ENCODE data around the gene LDLRAD4. TPM values are rescaled to one million over a fixed set of nuclear protein-coding genes. Genes with fewer than 3 reads are reported as not detected.
A peak's percentile ranks its signal among the peaks of the same experiment; 100 is the strongest.

The LDLRAD4 gene
- polyA plus RNA-seq, 4 donors, result 2.7 to 17.6 (median 7.0) TPM

GRCh38 chr18:13206301-13206700 is 12.3 kb upstream of the LDLRAD4 start:
- DNase-seq (no peak), FAIRE-seq (no peak)
- H3K9me3 ChIP-seq (ENCODE audit: control insufficient read depth in 2 of 2, insufficient read depth in 1 of 2, low read depth in 1 of 2, low read length in 1 of 2), result no peaks in the 10 kb centered on the region
- H3K36me3 ChIP-seq (ENCODE audit: control insufficient read depth in 3 of 3, insufficient read depth in 2 of 3, low read depth in 1 of 3, low read length in 3 of 3), result no peaks in the 10 kb centered on the region
- no peak overlapping the region for H3K27ac ChIP-seq (ENCODE audit: low read depth in 1 of 3, low read length in 2 of 3)
- WGBS, 3 donors, result 83 to 96% (median 93%) methylated on average over 6 of the region's 6 CpGs
- peaks cover 0 to 5% (median 0%) of the 10 kb centered on the region in 3 donors for H3K27me3 ChIP-seq (ENCODE audit: control insufficient read depth in 3 of 3, insufficient read depth in 3 of 3, low read length in 3 of 3)
- H3K4me3 ChIP-seq (ENCODE audit: low read depth in 1 of 3, low read length in 3 of 3), result no peak overlapping the region
- H3K4me1 ChIP-seq (ENCODE audit: control insufficient read depth in 3 of 3, insufficient read depth in 2 of 3, low read depth in 1 of 3, low read length in 2 of 3), result no peaks in the 10 kb centered on the region

GRCh38 chr18:13207294-13207693 is 11.3 kb upstream of the LDLRAD4 start:
- 80 to 86% (median 80%) methylated on average over 6 of the region's 6 CpGs for WGBS, 3 donors
- no peak overlapping the region for H3K27ac ChIP-seq (ENCODE audit: low read depth in 1 of 3, low read length in 2 of 3)
- no peaks in the 10 kb centered on the region for H3K9me3 ChIP-seq (ENCODE audit: control insufficient read depth in 2 of 2, insufficient read depth in 1 of 2, low read depth in 1 of 2, low read length in 1 of 2)
- peaks cover 0 to 5% (median 0%) of the 10 kb centered on the region in 3 donors for H3K27me3 ChIP-seq (ENCODE audit: control insufficient read depth in 3 of 3, insufficient read depth in 3 of 3, low read length in 3 of 3)
- DNase-seq (no peak), FAIRE-seq (no peak)
- no peaks in the 10 kb centered on the region for H3K36me3 ChIP-seq (ENCODE audit: control insufficient read depth in 3 of 3, insufficient read depth in 2 of 3, low read depth in 1 of 3, low read length in 3 of 3)
- H3K4me1 ChIP-seq (ENCODE audit: control insufficient read depth in 3 of 3, insufficient read depth in 2 of 3, low read depth in 1 of 3, low read length in 2 of 3), result no peaks in the 10 kb centered on the region
- H3K4me3 ChIP-seq (ENCODE audit: low read depth in 1 of 3, low read length in 3 of 3), result no peak overlapping the region

- H3K36me3 ChIP-seq (ENCODE audit: control insufficient read depth in 3 of 3, insufficient read depth in 2 of 3, low read depth in 1 of 3, low read length in 3 of 3), result no peaks in the 10 kb centered on the region
- H3K4me1 ChIP-seq (ENCODE audit: control insufficient read depth in 3 of 3, insufficient read depth in 2 of 3, low read depth in 1 of 3, low read length in 2 of 3), result peaks cover 0 to 4% (median 0%) of the 10 kb centered on the region in 3 donors
- H3K4me3 ChIP-seq (ENCODE audit: low read depth in 1 of 3, low read length in 3 of 3), result no peak overlapping the region
- no peak for FAIRE-seq
- no peak for DNase-seq
- 60 to 78% (median 76%) methylated on average over 7 of the region's 7 CpGs for whole genome bisulfite sequencing, 3 donors
- no peak overlapping the region for H3K27ac ChIP-seq (ENCODE audit: low read depth in 1 of 3, low read length in 2 of 3)
- H3K27me3 ChIP-seq (ENCODE audit: control insufficient read depth in 3 of 3, insufficient read depth in 3 of 3, low read length in 3 of 3), result peaks cover 0 to 3% (median under 1%) of the 10 kb centered on the region in 3 donors
- H3K9me3 ChIP-seq (ENCODE audit: control insufficient read depth in 2 of 2, insufficient read depth in 1 of 2, low read depth in 1 of 2, low read length in 1 of 2), result no peaks in the 10 kb centered on the region
These were observed 7.0 kb upstream of the LDLRAD4 start for GRCh38 chr18:13211534-13211933.

- FAIRE-seq (no peak), DNase-seq (no peak)
- H3K9me3 ChIP-seq (ENCODE audit: control insufficient read depth in 2 of 2, insufficient read depth in 1 of 2, low read depth in 1 of 2, low read length in 1 of 2), result no peaks in the 10 kb centered on the region
- no peaks in the 10 kb centered on the region for H3K36me3 ChIP-seq (ENCODE audit: control insufficient read depth in 3 of 3, insufficient read depth in 2 of 3, low read depth in 1 of 3, low read length in 3 of 3)
- H3K27me3 ChIP-seq (ENCODE audit: control insufficient read depth in 3 of 3, insufficient read depth in 3 of 3, low read length in 3 of 3), result peaks cover 0 to 5% (median 0%) of the 10 kb centered on the region in 3 donors
- peaks cover 0 to 7% (median 3%) of the 10 kb centered on the region in 3 donors for H3K4me1 ChIP-seq (ENCODE audit: control insufficient read depth in 3 of 3, insufficient read depth in 2 of 3, low read depth in 1 of 3, low read length in 2 of 3)
- H3K27ac ChIP-seq (ENCODE audit: low read depth in 1 of 3, low read length in 2 of 3), result no peak overlapping the region
- WGBS, 3 donors, result 84 to 86% (median 86%) methylated on average over 18 of the region's 18 CpGs
- H3K4me3 ChIP-seq (ENCODE audit: low read depth in 1 of 3, low read length in 3 of 3), result no peak overlapping the region
These were observed 5.3 kb upstream of the LDLRAD4 start for GRCh38 chr18:13213036-13213795.

- Histone ChIP-seq H3K4me3 (ENCODE audit: low read depth in 1 of 3, low read length in 3 of 3) (no peak overlapping the region), H3K4me1 (ENCODE audit: control insufficient read depth in 3 of 3, insufficient read depth in 2 of 3, low read depth in 1 of 3, low read length in 2 of 3) (peaks cover 0 to 7% (median 3%) of the 10 kb centered on the region in 3 donors), H3K36me3 (ENCODE audit: control insufficient read depth in 3 of 3, insufficient read depth in 2 of 3, low read depth in 1 of 3, low read length in 3 of 3) (no peaks in the 10 kb centered on the region), H3K9me3 (ENCODE audit: control insufficient read depth in 2 of 2, insufficient read depth in 1 of 2, low read depth in 1 of 2, low read length in 1 of 2) (no peaks in the 10 kb centered on the region), H3K27me3 (ENCODE audit: control insufficient read depth in 3 of 3, insufficient read depth in 3 of 3, low read length in 3 of 3) (peaks cover 0 to 15% (median 0%) of the 10 kb centered on the region in 3 donors), H3K27ac (ENCODE audit: low read depth in 1 of 3, low read length in 2 of 3) (no peak overlapping the region)
- DNase-seq (no peak), FAIRE-seq (no peak)
- 57 to 86% (median 76%) methylated on average over 1 of the region's 1 CpG for WGBS, 3 donors
These were observed 4.0 kb upstream of the LDLRAD4 start for GRCh38 chr18:13214609-13215008.

GRCh38 chr18:13216092-13216582 is 2.4 kb upstream of the LDLRAD4 start:
- Histone ChIP-seq H3K9me3 (ENCODE audit: control insufficient read depth in 2 of 2, insufficient read depth in 1 of 2, low read depth in 1 of 2, low read length in 1 of 2) (no peaks in the 10 kb centered on the region), H3K27me3 (ENCODE audit: control insufficient read depth in 3 of 3, insufficient read depth in 3 of 3, low read length in 3 of 3) (peaks cover 0 to 24% (median 0%) of the 10 kb centered on the region in 3 donors), H3K36me3 (ENCODE audit: control insufficient read depth in 3 of 3, insufficient read depth in 2 of 3, low read depth in 1 of 3, low read length in 3 of 3) (no peaks in the 10 kb centered on the region), H3K27ac (ENCODE audit: low read depth in 1 of 3, low read length in 2 of 3) (peak overlapping the region in 1 of 3 donors; percentile 4), H3K4me1 (ENCODE audit: control insufficient read depth in 3 of 3, insufficient read depth in 2 of 3, low read depth in 1 of 3, low read length in 2 of 3) (peaks cover 3 to 10% (median 7%) of the 10 kb centered on the region in 3 donors), H3K4me3 (ENCODE audit: low read depth in 1 of 3, low read length in 3 of 3) (no peak overlapping the region)
- FAIRE-seq (peak; percentile 30), DNase-seq (peak; percentile 79 to 97)
- WGBS, 3 donors, result 2 to 10% (median 6%) methylated on average over 8 of the region's 8 CpGs

GRCh38 chr18:13216711-13217465 is 1.7 kb upstream of the LDLRAD4 start:
- peak overlapping the region; percentile 25 to 91 (median 66) for H3K4me3 ChIP-seq (ENCODE audit: low read depth in 1 of 3, low read length in 3 of 3)
- H3K9me3 ChIP-seq (ENCODE audit: control insufficient read depth in 2 of 2, insufficient read depth in 1 of 2, low read depth in 1 of 2, low read length in 1 of 2), result no peaks in the 10 kb centered on the region
- no peak for FAIRE-seq
- H3K4me1 ChIP-seq (ENCODE audit: control insufficient read depth in 3 of 3, insufficient read depth in 2 of 3, low read depth in 1 of 3, low read length in 2 of 3), result peaks cover 3 to 10% (median 9%) of the 10 kb centered on the region in 3 donors
- 1 to 2% (median 2%) methylated on average over 47 to 59 of the region's 59 CpGs for WGBS, 3 donors
- H3K36me3 ChIP-seq (ENCODE audit: control insufficient read depth in 3 of 3, insufficient read depth in 2 of 3, low read depth in 1 of 3, low read length in 3 of 3), result no peaks in the 10 kb centered on the region
- peak; percentile 40 to 62 for DNase-seq
- peaks cover 0 to 24% (median 0%) of the 10 kb centered on the region in 3 donors for H3K27me3 ChIP-seq (ENCODE audit: control insufficient read depth in 3 of 3, insufficient read depth in 3 of 3, low read length in 3 of 3)
- H3K27ac ChIP-seq (ENCODE audit: low read depth in 1 of 3, low read length in 2 of 3), result peak overlapping the region in 2 of 3 donors; percentile 45 to 67

GRCh38 chr18:13217466-13217961 is 1.0 kb upstream of the LDLRAD4 start:
- Histone ChIP-seq H3K27me3 (ENCODE audit: control insufficient read depth in 3 of 3, insufficient read depth in 3 of 3, low read length in 3 of 3) (peaks cover 0 to 24% (median 0%) of the 10 kb centered on the region in 3 donors), H3K4me1 (ENCODE audit: control insufficient read depth in 3 of 3, insufficient read depth in 2 of 3, low read depth in 1 of 3, low read length in 2 of 3) (peaks cover 3 to 10% (median 10%) of the 10 kb centered on the region in 3 donors), H3K9me3 (ENCODE audit: control insufficient read depth in 2 of 2, insufficient read depth in 1 of 2, low read depth in 1 of 2, low read length in 1 of 2) (no peaks in the 10 kb centered on the region), H3K4me3 (ENCODE audit: low read depth in 1 of 3, low read length in 3 of 3) (peak overlapping the region; percentile 52 to 91 (median 66)), H3K27ac (ENCODE audit: low read depth in 1 of 3, low read length in 2 of 3) (peak overlapping the region in 2 of 3 donors; percentile 45 to 67), H3K36me3 (ENCODE audit: control insufficient read depth in 3 of 3, insufficient read depth in 2 of 3, low read depth in 1 of 3, low read length in 3 of 3) (no peaks in the 10 kb centered on the region)
- FAIRE-seq (no peak), DNase-seq (peak; percentile 70 to 73)
- 0 to 2% (median 1%) methylated on average over 20 to 64 of the region's 64 CpGs for WGBS, 3 donors

All from small intestine (tissue), 7 donors.